GM12878 (cell line): Measurements from ENCODE around the gene TMEM106A. TPM values are rescaled to one million over a fixed set of nuclear protein-coding genes. Genes with fewer than 3 reads are reported as not detected.
"Not testable (repeated sequence)": the region's sequence is repeated elsewhere in the genome, so short reads cannot be mapped to it uniquely, and the experiment has no call there.

Experiments
- ATAC-seq: fragments of 200-7000 bp; cut with Tn5 transposase; 3 replicates; pipeline ENCODE4 v1.9.1; 2020; ENCODE audit warnings: mild to moderate bottlenecking, moderate library complexity
- BruUV-seq: library from RNA; stranded (reverse); fragments of 400-500 nt; replicated peaks from 2 replicates; lab custom pipeline; 2021; lab: Mats Ljungman, UMichigan
- CTCF ChIA-PET: fragments of 300-600 bp; sonication (Branson Sonifier 250); formaldehyde crosslinking; extraction: SDS; loops from one replicate; lab custom pipeline; 2021; ENCODE audit warnings: inconsistent platforms; lab: Yijun Ruan, JAX
- POLR2A ChIA-PET: fragments of 350-600 bp; formaldehyde crosslinking; extraction: SDS; loops from one replicate; lab custom pipeline; 2021; ENCODE audit warnings: inconsistent platforms; lab: Charles Lee
- RAD21 ChIA-PET: fragments of 300-600 bp; sonication (Branson Sonifier 250); formaldehyde crosslinking; loops from one replicate; lab custom pipeline; 2023; ENCODE audit warnings: antibody characterized with exemption; ENCODE audit not compliant: unreplicated experiment; lab: Charles Lee
- SMC1A ChIA-PET: fragments of 300-600 bp; sonication (Branson Sonifier 250); formaldehyde crosslinking; loops from one replicate; lab custom pipeline; 2023; ENCODE audit not compliant: unreplicated experiment, uncharacterized antibody; lab: Charles Lee
- DNase-seq: peaks from one replicate; pipeline ENCODE4 v3.0.0-alpha.2; 2011; ENCODE audit warnings: low read depth, low spot score
- FAIRE-seq: peaks from 3 replicates; lab custom pipeline; 2011; peaks lifted over from hg19 to GRCh38; lab: Jason Lieb, UNC
- H2AFZ ChIP-seq: 2 replicates; pipeline ENCODE4 v1.6.0; 2011; ENCODE audit warnings: low read depth, low read length, control low read depth; ENCODE audit not compliant: control insufficient read depth
- H3K27ac ChIP-seq: 2 replicates; pipeline ENCODE4 v1.5.1; 2011; ENCODE audit warnings: control low read depth; ENCODE audit not compliant: control insufficient read depth, insufficient read depth
- H3K27me3 ChIP-seq, 2 experiments: replicated peaks in 1 of 2; 2 replicates each; pipeline versions ENCODE4 v1.6.0 to v1.6.1; 2011; ENCODE audit warnings: low read length in 1 of 2; ENCODE audit not compliant: control insufficient read depth in 2 of 2, insufficient read depth in 2 of 2
- H3K36me3 ChIP-seq, 2 experiments: 2 replicates each; pipeline ENCODE4 v1.5.1; 2011; ENCODE audit warnings: low read length in 1 of 2; ENCODE audit not compliant: control insufficient read depth in 2 of 2, insufficient read depth in 2 of 2
- H3K4me1 ChIP-seq: 2 replicates; pipeline ENCODE4 v1.6.1; 2011; ENCODE audit warnings: mild to moderate bottlenecking, low read length, moderate library complexity, mixed read lengths; ENCODE audit not compliant: control insufficient read depth, insufficient read depth
- H3K4me2 ChIP-seq: 2 replicates; pipeline ENCODE4 v1.6.0; 2011; ENCODE audit warnings: control low read depth; ENCODE audit not compliant: control insufficient read depth, insufficient read depth
- H3K4me3 ChIP-seq: fragments of 200-600 bp; sonication (generic); 2 replicates; pipeline ENCODE4 v1.5.1; 2016
- H3K79me2 ChIP-seq: 2 replicates; pipeline ENCODE4 v1.6.0; 2011; ENCODE audit warnings: low read length; ENCODE audit not compliant: control insufficient read depth, insufficient read depth
- H3K9ac ChIP-seq: 2 replicates; pipeline ENCODE4 v1.8.0; 2011; ENCODE audit warnings: low read length, control low read depth, mixed read lengths; ENCODE audit not compliant: control insufficient read depth, insufficient read depth
- H3K9me3 ChIP-seq: replicated peaks from 3 replicates; pipeline ENCODE4 v1.5.1; 2011; ENCODE audit warnings: mild to moderate bottlenecking, low read length; ENCODE audit not compliant: control insufficient read depth, insufficient read depth
- H4K20me1 ChIP-seq: 2 replicates; pipeline ENCODE4 v1.6.0; 2011; ENCODE audit not compliant: control insufficient read depth, insufficient read depth
- CBX5 ChIP-seq: sonication (generic); IDR thresholded peaks from 2 replicates; pipeline ENCODE4 v1.6.1; 2016; ENCODE audit warnings: low read depth, moderate library complexity, mild to moderate bottlenecking, inconsistent platforms
- E2F8 ChIP-seq: fragments of 450-650 bp; IDR thresholded peaks from 2 replicates; pipeline ENCODE4 v1.6.1; 2018; ENCODE audit warnings: mild to moderate bottlenecking, low read depth, moderate library complexity; ENCODE audit not compliant: partially characterized antibody
- E4F1 ChIP-seq: fragments of 450-650 bp; IDR thresholded peaks from 2 replicates; pipeline ENCODE4 v1.6.1; 2018; ENCODE audit warnings: borderline replicate concordance, mild to moderate bottlenecking; ENCODE audit not compliant: partially characterized antibody
- NR2C1 ChIP-seq: fragments of 450-650 bp; IDR thresholded peaks from 2 replicates; pipeline ENCODE4 v1.6.1; 2017; ENCODE audit warnings: antibody characterized with exemption, mild to moderate bottlenecking, moderate library complexity
- SMC3 ChIP-seq: IDR thresholded peaks from 2 replicates; pipeline ENCODE4 v1.6.1; 2011; ENCODE audit warnings: low read length, improper control_type of control experiment, borderline replicate concordance
- ZNF207 ChIP-seq: fragments of 450-650 bp; IDR thresholded peaks from 2 replicates; pipeline ENCODE4 v1.6.1; 2014; ENCODE audit warnings: antibody characterized with exemption, mild to moderate bottlenecking, borderline replicate concordance
- WGBS: methylation state at CpG from one replicate; pipeline ENCODE4 v1.1.6; 2016; ENCODE audit warnings: low lambda C conversion rate; ENCODE audit not compliant: insufficient replicate concordance, insufficient coverage; ENCODE audit errors: missing lambda C conversion rate; 5-methylcytosine and 5-hydroxymethylcytosine counted together
- in situ Hi-C: fragments of 300-500 bp; cut with MboI; formaldehyde crosslinking; loops from 9 replicates; pipeline ENCODE4 v1.14.3; 2018; ENCODE audit warnings: mixed read lengths
- intact Hi-C: fragments of 100-400 bp; cut with micrococcal nuclease; formaldehyde crosslinking; loops from one replicate; pipeline ENCODE4 v1.14.2; 2022; ENCODE audit not compliant: unreplicated experiment
- polyA plus RNA-seq, 11 experiments: library from polyadenylated mRNA; depleted of rRNA in 4 of 11; unstranded in 6 of 11; stranded (reverse) in 5 of 11; fragments of >200 nt; fragmentation: Nextera tagmentation in 4 of 11; fragmentation: Illumina TruSeq in 1 of 11; extraction: Ambion mirVana in 4 of 11; extraction: Trizol in 1 of 11; gene quantifications; 1 replicate in 1 of 11; 2 replicates in 10 of 11; pipeline versions ENCODE4 v1.2.1 to v1.2.3, GENCODE V29; 2011 to 2016; ENCODE audit warnings: inconsistent platforms in 2 of 11, missing spikeins in 2 of 11, low read depth in 1 of 11
- total RNA-seq, 4 experiments: library from RNA; depleted of rRNA in 3 of 4; stranded (reverse); fragments of >200 nt in 3 of 4; fragmentation: Illumina TruSeq in 1 of 4; extraction: Trizol in 1 of 4; gene quantifications; 2 replicates each; pipeline versions ENCODE4 v1.2.1 to v1.2.3, GENCODE V29; 2013 to 2021

TMEM106A gene
- total and polyA plus RNA-seq, 10 of the 15 experiments (the other 5 are each of a cell fraction or from before 2014, with no cell fraction given), result 2.3 to 18.7 (median 9.3) TPM

- no peak for TF ChIP-seq E2F8
- no peak for TF ChIP-seq NR2C1
- TF ChIP-seq ZNF207, result no peak
- no peak for TF ChIP-seq SMC3
- TF ChIP-seq E4F1, result no peak
- TF ChIP-seq CBX5, result no peak
- TF ChIP-seq, all 136 proteins: peak for 0
Measured at GRCh38 chr17:43226393-43226792, 14.7 kb downstream of the TMEM106A start (continued).

- H3K4me3 ChIP-seq, in situ Hi-C loops, H2AFZ ChIP-seq, FAIRE-seq, H3K9ac ChIP-seq, DNase-seq, H3K4me1 ChIP-seq, SMC1A ChIA-PET, H3K9me3 ChIP-seq, BruUV-seq, intact Hi-C loops, H3K27me3 ChIP-seq, H3K36me3 ChIP-seq, H3K79me2 ChIP-seq, H3K4me2 ChIP-seq, POLR2A ChIA-PET, CTCF ChIA-PET, ATAC-seq, H4K20me1 ChIP-seq, H3K27ac ChIP-seq, RAD21 ChIA-PET: not testable (repeated sequence)
- no CpG with 5 or more reads among the region's 7 CpGs for WGBS
Measured at GRCh38 chr17:43228020-43228782, 16.5 kb downstream of the TMEM106A start, which contains the start of gene CCDC200. TSS of gene CCDC200 (minus strand) at chr17:43228623. CDS start at chr17:43228554, 69 bp downstream.

GRCh38 chr17:43231205-43232020, 19.7 kb downstream of the TMEM106A start:
- FAIRE-seq, H3K36me3 ChIP-seq, POLR2A ChIA-PET, H3K79me2 ChIP-seq, intact Hi-C loops, H4K20me1 ChIP-seq, BruUV-seq, H3K4me1 ChIP-seq, ATAC-seq, RAD21 ChIA-PET, H3K9me3 ChIP-seq, H3K4me3 ChIP-seq, H2AFZ ChIP-seq, H3K9ac ChIP-seq, H3K27me3 ChIP-seq, H3K27ac ChIP-seq, CTCF ChIA-PET, SMC1A ChIA-PET, DNase-seq, in situ Hi-C loops: not testable (repeated sequence)
- peak overlapping the region; percentile 55 for H3K4me2 ChIP-seq
- WGBS, result 90% methylated on average over 19 of the region's 40 CpGs
